Erythroblast (primary cell): Measurements from ENCODE around the gene NKX1-2.

Source experiments
- GATA1 ChIP-seq: IDR thresholded peaks from 2 replicates; pipeline ENCODE4 v1.6.1; 2011; ENCODE audit warnings: low read depth, mild to moderate bottlenecking, control low read depth, low read length, moderate library complexity
- POLR2A ChIP-seq: IDR thresholded peaks from 2 replicates; pipeline ENCODE4 v1.6.1; 2011; ENCODE audit warnings: mild to moderate bottlenecking, low read length

GRCh38 chr10:124446830-124447750 is 2.7 kb downstream of the NKX1-2 start:
- TF ChIP-seq POLR2A = no peak
- TF ChIP-seq GATA1 = no peak
